ENCODE results near the gene MAP3K8. TPM values are rescaled to one million over a fixed set of nuclear protein-coding genes. Genes with fewer than 3 reads are reported as not detected.

Gene MAP3K8
- total RNA-seq, 6 donors from 2014 or later: 32.5 to 71.2 (median 42.8) TPM

- no peak for DNase-seq
- Histone ChIP-seq H3K4me1 (no peaks in the 10 kb centered on the region), H3K36me3 (no peaks in the 10 kb centered on the region), H3K4me3 (no peak overlapping the region), H3K27ac (no peak overlapping the region), H3K9me3 (peaks cover 0 to 5% (median 1%) of the 10 kb centered on the region in 4 donors), H3K27me3 (no peaks in the 10 kb centered on the region)
- ATAC-seq (ENCODE audit: low FRiP score in 2 of 2): no peak
- no peak for TF ChIP-seq POLR2A (IDR thresholded peaks at IDR 0.05)
- no peak for TF ChIP-seq POLR2AphosphoS5 (IDR thresholded peaks at IDR 0.05)
- TF ChIP-seq, protein P1, sequence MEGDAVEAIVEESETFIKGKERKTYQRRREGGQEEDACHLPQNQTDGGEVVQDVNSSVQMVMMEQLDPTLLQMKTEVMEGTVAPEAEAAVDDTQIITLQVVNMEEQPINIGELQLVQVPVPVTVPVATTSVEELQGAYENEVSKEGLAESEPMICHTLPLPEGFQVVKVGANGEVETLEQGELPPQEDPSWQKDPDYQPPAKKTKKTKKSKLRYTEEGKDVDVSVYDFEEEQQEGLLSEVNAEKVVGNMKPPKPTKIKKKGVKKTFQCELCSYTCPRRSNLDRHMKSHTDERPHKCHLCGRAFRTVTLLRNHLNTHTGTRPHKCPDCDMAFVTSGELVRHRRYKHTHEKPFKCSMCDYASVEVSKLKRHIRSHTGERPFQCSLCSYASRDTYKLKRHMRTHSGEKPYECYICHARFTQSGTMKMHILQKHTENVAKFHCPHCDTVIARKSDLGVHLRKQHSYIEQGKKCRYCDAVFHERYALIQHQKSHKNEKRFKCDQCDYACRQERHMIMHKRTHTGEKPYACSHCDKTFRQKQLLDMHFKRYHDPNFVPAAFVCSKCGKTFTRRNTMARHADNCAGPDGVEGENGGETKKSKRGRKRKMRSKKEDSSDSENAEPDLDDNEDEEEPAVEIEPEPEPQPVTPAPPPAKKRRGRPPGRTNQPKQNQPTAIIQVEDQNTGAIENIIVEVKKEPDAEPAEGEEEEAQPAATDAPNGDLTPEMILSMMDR (IDR thresholded peaks at IDR 0.05): no peak
- TF ChIP-seq EP300 (IDR thresholded peaks at IDR 0.05): no peak
Measured at GRCh38 chr10:30481603-30482002, 47.6 kb downstream of the MAP3K8 start.

GRCh38 chr10:30488316-30488715 lies 54.3 kb downstream of the MAP3K8 start:
- H3K27me3 ChIP-seq: no peaks in the 10 kb centered on the region
- ATAC-seq (ENCODE audit: low FRiP score in 2 of 2) (peak in 1 of 2 donors; percentile 64), DNase-seq (no peak)
- H3K27ac ChIP-seq: peak overlapping the region in 3 of 4 donors; percentile 35 to 51 (median 48)
- no peaks in the 10 kb centered on the region for H3K9me3 ChIP-seq
- no peak overlapping the region for H3K4me3 ChIP-seq
- peak in 1 of 4 donors; percentile 19 for TF ChIP-seq POLR2A (IDR thresholded peaks at IDR 0.05)
- TF ChIP-seq EP300 (IDR thresholded peaks at IDR 0.05): no peak
- H3K4me1 ChIP-seq: peaks cover 12 to 24% (median 19%) of the 10 kb centered on the region in 4 donors
- WGBS, 2 donors: 49 to 52% methylated on average over 6 of the region's 6 CpGs
- no peaks in the 10 kb centered on the region for H3K36me3 ChIP-seq

DNA sequence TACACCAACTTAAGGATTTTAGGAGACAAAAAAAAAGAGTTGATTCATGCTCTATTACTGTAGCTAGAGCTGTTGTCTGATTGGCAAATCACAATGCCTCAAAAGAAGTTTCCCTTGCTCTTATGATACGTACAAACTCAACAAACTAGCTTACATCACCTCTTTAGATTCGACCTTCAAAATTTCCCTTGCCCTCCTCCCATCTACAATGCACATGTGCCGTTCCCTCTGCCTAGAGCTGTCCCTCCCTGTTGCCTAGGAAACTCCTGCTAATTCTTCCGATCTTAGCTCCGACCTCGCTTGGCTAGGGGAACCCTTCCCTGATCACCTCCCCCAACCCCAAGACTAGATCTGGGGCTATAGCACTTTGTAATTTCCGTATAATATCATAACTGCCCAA lies 55.4 kb downstream of the MAP3K8 start:
- Histone ChIP-seq H3K4me3 (no peak overlapping the region), H3K36me3 (no peaks in the 10 kb centered on the region), H3K4me1 (peaks cover 14 to 26% (median 20%) of the 10 kb centered on the region in 4 donors), H3K27me3 (no peaks in the 10 kb centered on the region), H3K27ac (no peak overlapping the region), H3K9me3 (no peaks in the 10 kb centered on the region)
- WGBS, 2 donors: 67% methylated on average over 7 of the region's 7 CpGs
- TF ChIP-seq, protein P1 (IDR thresholded peaks at IDR 0.05): no peak
- no peak for TF ChIP-seq POLR2AphosphoS5 (IDR thresholded peaks at IDR 0.05)
- TF ChIP-seq POLR2A (IDR thresholded peaks at IDR 0.05): no peak
- no peak for TF ChIP-seq EP300 (IDR thresholded peaks at IDR 0.05)
- DNase-seq (no peak), ATAC-seq (ENCODE audit: low FRiP score in 2 of 2) (no peak)

- no peak overlapping the region for H3K4me3 ChIP-seq
- peak overlapping the region in 2 of 4 donors; percentile 35 to 44 for H3K27ac ChIP-seq
- ATAC-seq (ENCODE audit: low FRiP score in 2 of 2) (no peak), DNase-seq (no peak)
- no peak for TF ChIP-seq POLR2AphosphoS5 (IDR thresholded peaks at IDR 0.05)
- no peak for TF ChIP-seq POLR2A (IDR thresholded peaks at IDR 0.05)
- no peak for TF ChIP-seq EP300 (IDR thresholded peaks at IDR 0.05)
- TF ChIP-seq, protein P1 (IDR thresholded peaks at IDR 0.05): no peak
- H3K27me3 ChIP-seq: no peaks in the 10 kb centered on the region
- 82 to 87% methylated on average over 9 of the region's 9 CpGs for WGBS, 2 donors
- H3K36me3 ChIP-seq: no peaks in the 10 kb centered on the region
- H3K4me1 ChIP-seq: peaks cover 14 to 26% (median 22%) of the 10 kb centered on the region in 4 donors
- no peaks in the 10 kb centered on the region for H3K9me3 ChIP-seq
Measured at GRCh38 chr10:30490289-30491000, 56.5 kb downstream of the MAP3K8 start.

GRCh38 chr10:30491204-30491915 lies 57.4 kb downstream of the MAP3K8 start:
- 63 to 67% methylated on average over 8 of the region's 8 CpGs for WGBS, 2 donors
- H3K4me1 ChIP-seq: peaks cover 14 to 26% (median 22%) of the 10 kb centered on the region in 4 donors
- no peak overlapping the region for H3K4me3 ChIP-seq
- peak in 1 of 2 donors; percentile 43 for ATAC-seq (ENCODE audit: low FRiP score in 2 of 2)
- H3K9me3 ChIP-seq: no peaks in the 10 kb centered on the region
- H3K27ac ChIP-seq: peak overlapping the region in 3 of 4 donors; percentile 20 to 71 (median 65)
- H3K36me3 ChIP-seq: no peaks in the 10 kb centered on the region
- TF ChIP-seq, protein P1 (IDR thresholded peaks at IDR 0.05): no peak
- peak in 2 of 4 donors; percentile 53 to 66 for TF ChIP-seq EP300 (IDR thresholded peaks at IDR 0.05)
- peak in 1 of 4 donors; percentile 45 for TF ChIP-seq POLR2A (IDR thresholded peaks at IDR 0.05)
- TF ChIP-seq POLR2AphosphoS5 (IDR thresholded peaks at IDR 0.05): peak; percentile 37 to 60
- no peaks in the 10 kb centered on the region for H3K27me3 ChIP-seq
- peak in 1 of 2 donors; percentile 55 for DNase-seq

Measured in upper lobe of left lung (tissue), 6 donors.